Lower leg skin (tissue), 4 donors: ENCODE results near the gene DGKB. TPM values are rescaled to one million over a fixed set of nuclear protein-coding genes. Genes with fewer than 3 reads are reported as not detected.

Experiments
- DNase-seq, 2 donors: peaks; one replicate each; pipeline ENCODE4 v3.0.0-alpha.2; 2019; ENCODE audit warnings: low spot score in 2 of 2
- H3K4me3 ChIP-seq: fragments of 200-600 bp; sonication (generic); 2 replicates; pipeline ENCODE4 v1.5.1; 2017; ENCODE audit warnings: mild to moderate bottlenecking, low read depth; ENCODE audit not compliant: poor library complexity, severe bottlenecking
- POLR2A ChIP-seq, 2 donors: fragments of 450-650 bp; IDR thresholded peaks; one replicate each; pipeline ENCODE4 v1.6.1; 2016 to 2017; ENCODE audit warnings: antibody characterized with exemption in 2 of 2, mild to moderate bottlenecking in 1 of 2, moderate library complexity in 1 of 2
- WGBS, 2 donors: methylation state at CpG; one replicate each; pipeline ENCODE4 v1.1.5; 2018; 5-methylcytosine and 5-hydroxymethylcytosine counted together
- intact Hi-C: fragments of 100-400 bp; cut with DNase I; formaldehyde crosslinking; loops from one replicate; pipeline ENCODE4 v1.15.0; 2023; ENCODE audit warnings: low total_unique reads
- total RNA-seq, 4 donors: library from RNA; depleted of rRNA; stranded (reverse); fragments of >200 nt; gene quantifications; one replicate each; pipeline ENCODE4 v1.1.0, GENCODE V29; 2016
- TF ChIP-seq, protein P1 (sequence below), 3 donors: fragments of 450-650 bp; IDR thresholded peaks; one replicate each; pipeline ENCODE4 v1.5.1; 2016; ENCODE audit warnings: antibody characterized with exemption in 3 of 3, mild to moderate bottlenecking in 3 of 3, moderate library complexity in 2 of 3

DGKB gene
- total RNA-seq, 4 donors from 2014 or later = 0.05 to 0.58 TPM; not detected in 2

GRCh38 chr7:14931511-14932215 lies 29.1 kb upstream of the DGKB start:
- TF ChIP-seq, protein P1, sequence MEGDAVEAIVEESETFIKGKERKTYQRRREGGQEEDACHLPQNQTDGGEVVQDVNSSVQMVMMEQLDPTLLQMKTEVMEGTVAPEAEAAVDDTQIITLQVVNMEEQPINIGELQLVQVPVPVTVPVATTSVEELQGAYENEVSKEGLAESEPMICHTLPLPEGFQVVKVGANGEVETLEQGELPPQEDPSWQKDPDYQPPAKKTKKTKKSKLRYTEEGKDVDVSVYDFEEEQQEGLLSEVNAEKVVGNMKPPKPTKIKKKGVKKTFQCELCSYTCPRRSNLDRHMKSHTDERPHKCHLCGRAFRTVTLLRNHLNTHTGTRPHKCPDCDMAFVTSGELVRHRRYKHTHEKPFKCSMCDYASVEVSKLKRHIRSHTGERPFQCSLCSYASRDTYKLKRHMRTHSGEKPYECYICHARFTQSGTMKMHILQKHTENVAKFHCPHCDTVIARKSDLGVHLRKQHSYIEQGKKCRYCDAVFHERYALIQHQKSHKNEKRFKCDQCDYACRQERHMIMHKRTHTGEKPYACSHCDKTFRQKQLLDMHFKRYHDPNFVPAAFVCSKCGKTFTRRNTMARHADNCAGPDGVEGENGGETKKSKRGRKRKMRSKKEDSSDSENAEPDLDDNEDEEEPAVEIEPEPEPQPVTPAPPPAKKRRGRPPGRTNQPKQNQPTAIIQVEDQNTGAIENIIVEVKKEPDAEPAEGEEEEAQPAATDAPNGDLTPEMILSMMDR (IDR thresholded peaks at IDR 0.05) = no peak
- no peak for TF ChIP-seq POLR2A (IDR thresholded peaks at IDR 0.05)
- no peak for DNase-seq
- whole genome bisulfite sequencing, 2 donors = 94 to 95% methylated on average over 4 of the region's 4 CpGs
- H3K4me3 ChIP-seq = no peak overlapping the region
- intact Hi-C loops = no loop called here

GRCh38 chr7:14924398-14924797 lies 21.8 kb upstream of the DGKB start:
- TF ChIP-seq, protein P1 (IDR thresholded peaks at IDR 0.05) = no peak
- no peak for TF ChIP-seq POLR2A (IDR thresholded peaks at IDR 0.05)
- no peak for DNase-seq
- intact Hi-C loops = no loop called here
- WGBS, 2 donors = 50 to 73% methylated on average over 1 of the region's 1 CpG
- H3K4me3 ChIP-seq = no peak overlapping the region

DNA sequence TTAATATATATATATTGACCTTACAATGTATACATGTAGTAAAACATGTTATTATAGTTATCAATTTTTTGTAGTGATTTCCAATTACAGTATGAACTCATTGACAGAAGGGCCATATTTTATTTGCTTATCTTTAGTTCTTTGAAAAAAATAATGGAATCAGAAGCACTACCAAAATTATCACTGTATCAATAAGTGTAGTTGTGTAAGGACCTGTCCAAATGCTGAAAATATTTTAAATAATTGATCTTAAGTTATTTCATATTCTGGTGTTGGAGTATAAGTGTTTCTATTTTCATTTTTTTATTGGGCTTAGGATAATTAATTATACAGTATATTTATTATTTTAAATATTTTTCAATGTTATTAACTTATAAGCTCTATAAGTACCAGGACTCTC lies 8.5 kb upstream of the DGKB start:
- H3K4me3 ChIP-seq = no peak overlapping the region
- TF ChIP-seq, protein P1 (IDR thresholded peaks at IDR 0.05) = no peak
- no peak for TF ChIP-seq POLR2A (IDR thresholded peaks at IDR 0.05)
- intact Hi-C loops = no loop called here
- DNase-seq = no peak

- no peak for DNase-seq
- intact Hi-C loops = no loop called here
- TF ChIP-seq, protein P1 (IDR thresholded peaks at IDR 0.05) = no peak
- no peak for TF ChIP-seq POLR2A (IDR thresholded peaks at IDR 0.05)
- H3K4me3 ChIP-seq = no peak overlapping the region
Measured at GRCh38 chr7:14908697-14909096, 6.1 kb upstream of the DGKB start.

DNA sequence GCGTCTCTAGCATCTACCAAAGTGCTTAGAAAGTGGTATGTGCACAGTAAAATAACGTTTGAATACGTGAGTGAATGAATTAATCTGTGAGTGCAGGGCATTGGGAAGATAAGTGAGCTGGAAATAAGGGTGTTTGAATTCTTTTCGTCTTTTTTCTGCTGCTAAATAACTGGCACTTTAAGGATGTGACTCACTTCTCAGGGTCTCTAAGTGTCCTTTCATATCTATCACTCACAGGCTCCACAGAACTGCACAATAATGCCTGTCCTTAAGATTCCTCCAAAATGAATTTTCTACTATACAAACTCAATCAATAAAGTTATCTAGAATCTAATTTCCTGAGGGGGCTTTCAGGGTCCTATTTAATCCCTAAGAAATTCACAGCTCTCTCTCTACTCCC lies 3.2 kb upstream of the DGKB start:
- no peak for DNase-seq
- no peak overlapping the region for H3K4me3 ChIP-seq
- TF ChIP-seq, protein P1 (IDR thresholded peaks at IDR 0.05) = no peak
- intact Hi-C loops = no loop called here
- WGBS, 2 donors = 60 to 73% methylated on average over 4 of the region's 4 CpGs

DNA sequence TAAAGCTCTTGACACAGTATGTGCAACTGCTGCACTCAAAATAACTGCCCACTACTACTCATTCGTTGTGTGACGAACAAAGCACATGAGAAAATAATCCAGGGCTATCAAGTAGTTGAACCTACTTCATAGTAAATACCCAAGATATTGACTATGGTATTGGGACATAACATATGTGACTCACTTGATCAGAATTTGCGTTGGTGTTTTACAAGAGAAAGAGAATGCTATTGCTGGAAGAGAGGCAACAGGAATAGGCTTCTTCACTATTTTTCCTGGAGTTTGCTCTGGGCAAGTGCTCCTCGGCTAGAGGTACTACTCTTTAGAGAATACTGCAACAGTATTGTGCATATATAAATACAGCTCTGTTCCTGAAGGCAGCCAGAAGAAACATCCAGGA lies 2.5 kb downstream of the DGKB start:
- DNase-seq = no peak
- TF ChIP-seq, protein P1 (IDR thresholded peaks at IDR 0.05) = no peak
- no peak for TF ChIP-seq POLR2A (IDR thresholded peaks at IDR 0.05)
- 81 to 89% methylated on average over 4 of the region's 4 CpGs for WGBS, 2 donors
- no peak overlapping the region for H3K4me3 ChIP-seq
- intact Hi-C loops = no loop called here
